ENCODE results near the gene SLC6A7. TPM values are rescaled to one million over a fixed set of nuclear protein-coding genes. Genes with fewer than 3 reads are reported as not detected.
"Not testable (repeated sequence)": the region's sequence is repeated elsewhere in the genome, so short reads cannot be mapped to it uniquely, and the experiment has no call there.

Gene SLC6A7
- total RNA-seq, 1 experiment from 2014 or later, result not detected

- in situ Hi-C loops (cut with HindIII; ENCODE audit: low pct_unique_long_range_greater_than_20kb, low sequenced_read_pairs), result no loop called here
- no peak for DNase-seq (ENCODE audit: low read depth)
Observed at GRCh38 chr5:150245808-150246207, 55.9 kb downstream of the SLC6A7 start.

GRCh38 chr5:150246429-150246828, 56.6 kb downstream of the SLC6A7 start:
- DNase-seq (ENCODE audit: low read depth), result no peak
- in situ Hi-C loops (cut with HindIII; ENCODE audit: low pct_unique_long_range_greater_than_20kb, low sequenced_read_pairs), result no loop called here

- DNase-seq (ENCODE audit: low read depth), result no peak
- in situ Hi-C loops (cut with HindIII; ENCODE audit: low pct_unique_long_range_greater_than_20kb, low sequenced_read_pairs), result no loop called here
Observed at GRCh38 chr5:150246835-150247234, 57.0 kb downstream of the SLC6A7 start.

GRCh38 chr5:150247726-150248125, 57.9 kb downstream of the SLC6A7 start:
- in situ Hi-C loops (cut with HindIII; ENCODE audit: low pct_unique_long_range_greater_than_20kb, low sequenced_read_pairs), result no loop called here
- no peak for DNase-seq (ENCODE audit: low read depth)

GRCh38 chr5:150248493-150248892, 58.6 kb downstream of the SLC6A7 start:
- DNase-seq (ENCODE audit: low read depth); in situ Hi-C loops (cut with HindIII; ENCODE audit: low pct_unique_long_range_greater_than_20kb, low sequenced_read_pairs): not testable (repeated sequence)

- in situ Hi-C loops (cut with HindIII; ENCODE audit: low pct_unique_long_range_greater_than_20kb, low sequenced_read_pairs), result no loop called here
- DNase-seq (ENCODE audit: low read depth), result no peak
Observed at GRCh38 chr5:150248946-150249345, 59.1 kb downstream of the SLC6A7 start.

- DNase-seq (ENCODE audit: low read depth), result no peak
- in situ Hi-C loops (cut with HindIII; ENCODE audit: low pct_unique_long_range_greater_than_20kb, low sequenced_read_pairs), result no loop called here
Observed at GRCh38 chr5:150249744-150250143, 59.9 kb downstream of the SLC6A7 start.

GRCh38 chr5:150251504-150251903, 61.6 kb downstream of the SLC6A7 start:
- no peak for DNase-seq (ENCODE audit: low read depth)
- in situ Hi-C loops (cut with HindIII; ENCODE audit: low pct_unique_long_range_greater_than_20kb, low sequenced_read_pairs), result no loop called here

GRCh38 chr5:150252489-150252888, 62.6 kb downstream of the SLC6A7 start:
- no peak for DNase-seq (ENCODE audit: low read depth)
- in situ Hi-C loops (cut with HindIII; ENCODE audit: low pct_unique_long_range_greater_than_20kb, low sequenced_read_pairs), result no loop called here

GRCh38 chr5:150253416-150254208, 63.8 kb downstream of the SLC6A7 start:
- in situ Hi-C loops (cut with HindIII; ENCODE audit: low pct_unique_long_range_greater_than_20kb, low sequenced_read_pairs), result no loop called here
- DNase-seq (ENCODE audit: low read depth), result no peak

- in situ Hi-C loops (cut with HindIII; ENCODE audit: low pct_unique_long_range_greater_than_20kb, low sequenced_read_pairs), result no loop called here
- DNase-seq (ENCODE audit: low read depth), result no peak
Observed at GRCh38 chr5:150254363-150254762, 64.5 kb downstream of the SLC6A7 start.

GRCh38 chr5:150254774-150255173, 64.9 kb downstream of the SLC6A7 start:
- in situ Hi-C loops (cut with HindIII; ENCODE audit: low pct_unique_long_range_greater_than_20kb, low sequenced_read_pairs), result no loop called here

GRCh38 chr5:150255659-150256409, 66.0 kb downstream of the SLC6A7 start:
- no peak for DNase-seq (ENCODE audit: low read depth)
- in situ Hi-C loops (cut with HindIII; ENCODE audit: low pct_unique_long_range_greater_than_20kb, low sequenced_read_pairs), result no loop called here

More at GRCh38 chr5:150254774-150255173, 64.9 kb downstream of the SLC6A7 start:
- no peak for DNase-seq (ENCODE audit: low read depth)

- no peak for DNase-seq (ENCODE audit: low read depth)
- in situ Hi-C loops (cut with HindIII; ENCODE audit: low pct_unique_long_range_greater_than_20kb, low sequenced_read_pairs), result no loop called here
Observed at GRCh38 chr5:150256410-150257064, 66.7 kb downstream of the SLC6A7 start.

- DNase-seq (ENCODE audit: low read depth), result no peak
- in situ Hi-C loops (cut with HindIII; ENCODE audit: low pct_unique_long_range_greater_than_20kb, low sequenced_read_pairs), result no loop called here
Observed at GRCh38 chr5:150257424-150257823, 67.6 kb downstream of the SLC6A7 start.

GRCh38 chr5:150258130-150258529, 68.3 kb downstream of the SLC6A7 start:
- in situ Hi-C loops (cut with HindIII; ENCODE audit: low pct_unique_long_range_greater_than_20kb, low sequenced_read_pairs), result no loop called here
- DNase-seq (ENCODE audit: low read depth), result no peak

All from Caki2 (cell line).